Measurements from ENCODE around the gene PAQR4.

DNA sequence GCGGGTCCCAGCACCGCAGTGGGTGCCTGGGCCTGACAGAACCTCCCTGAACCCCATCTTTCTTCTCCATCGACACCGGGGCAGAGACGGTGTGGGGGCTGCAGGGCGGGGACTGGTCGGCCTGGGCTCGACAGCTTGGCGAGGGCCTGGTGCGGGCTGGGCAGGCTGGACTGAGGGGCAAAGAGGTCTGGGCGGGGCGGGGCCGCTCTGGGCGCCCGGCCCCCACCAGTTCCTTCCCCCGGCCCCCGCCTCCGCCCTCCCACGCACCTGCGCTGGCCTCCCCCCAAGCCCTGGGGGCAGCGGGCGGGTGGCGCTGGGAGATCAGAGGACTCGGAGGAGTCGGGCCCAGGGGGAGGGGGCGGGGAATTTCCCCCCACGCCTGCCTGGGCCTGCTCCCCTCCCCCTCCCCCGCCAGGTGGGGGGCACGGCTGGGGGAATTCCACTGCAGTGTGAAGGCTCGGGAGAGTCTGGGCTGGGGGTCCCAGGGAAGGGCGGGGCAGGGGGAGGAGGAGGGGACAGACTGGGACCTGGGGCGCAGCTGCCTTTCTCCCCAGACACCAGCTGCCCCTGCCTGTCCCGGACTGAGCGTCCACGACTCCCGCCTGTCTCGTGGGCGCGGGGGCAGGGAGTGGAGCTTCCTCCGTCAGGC, 6.0 kb upstream of the PAQR4 start:
- TF ChIP-seq, protein P1, sequence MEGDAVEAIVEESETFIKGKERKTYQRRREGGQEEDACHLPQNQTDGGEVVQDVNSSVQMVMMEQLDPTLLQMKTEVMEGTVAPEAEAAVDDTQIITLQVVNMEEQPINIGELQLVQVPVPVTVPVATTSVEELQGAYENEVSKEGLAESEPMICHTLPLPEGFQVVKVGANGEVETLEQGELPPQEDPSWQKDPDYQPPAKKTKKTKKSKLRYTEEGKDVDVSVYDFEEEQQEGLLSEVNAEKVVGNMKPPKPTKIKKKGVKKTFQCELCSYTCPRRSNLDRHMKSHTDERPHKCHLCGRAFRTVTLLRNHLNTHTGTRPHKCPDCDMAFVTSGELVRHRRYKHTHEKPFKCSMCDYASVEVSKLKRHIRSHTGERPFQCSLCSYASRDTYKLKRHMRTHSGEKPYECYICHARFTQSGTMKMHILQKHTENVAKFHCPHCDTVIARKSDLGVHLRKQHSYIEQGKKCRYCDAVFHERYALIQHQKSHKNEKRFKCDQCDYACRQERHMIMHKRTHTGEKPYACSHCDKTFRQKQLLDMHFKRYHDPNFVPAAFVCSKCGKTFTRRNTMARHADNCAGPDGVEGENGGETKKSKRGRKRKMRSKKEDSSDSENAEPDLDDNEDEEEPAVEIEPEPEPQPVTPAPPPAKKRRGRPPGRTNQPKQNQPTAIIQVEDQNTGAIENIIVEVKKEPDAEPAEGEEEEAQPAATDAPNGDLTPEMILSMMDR (IDR thresholded peaks at IDR 0.05; ENCODE audit: low read depth, low read length), result no peak
- TF ChIP-seq EZH2phosphoT487 (IDR thresholded peaks at IDR 0.05; ENCODE audit: low read depth), result no peak

All from OCI-LY3 (cell line).